Esophagus squamous epithelium (tissue), 5 donors: ENCODE measurements around the gene SMU1. TPM values are rescaled to one million over a fixed set of nuclear protein-coding genes. Genes with fewer than 3 reads are reported as not detected.
A peak's percentile ranks its signal among the peaks of the same experiment; 100 is the strongest.

Source experiments
- DNase-seq: peaks from one replicate; lab custom pipeline; 2025; lab: John Stamatoyannopoulos, UW
- H3K27ac ChIP-seq, 4 donors: fragments of 200-600 bp; sonication (generic); one replicate each; pipeline ENCODE4 v1.5.1; 2016 to 2019; ENCODE audit warnings: mild to moderate bottlenecking in 1 of 4
- H3K27me3 ChIP-seq, 4 donors: fragments of 200-600 bp; sonication (generic); 1 replicate in 3 of 4; 2 replicates in 1 of 4; pipeline versions ENCODE4 v1.5.1 to v1.6.0; 2017 to 2021; ENCODE audit warnings: antibody characterized with exemption in 1 of 4
- H3K36me3 ChIP-seq, 3 donors: fragments of 200-600 bp; sonication (generic); one replicate each; pipeline ENCODE4 v1.5.1; 2016 to 2019
- H3K4me1 ChIP-seq, 3 donors: fragments of 200-600 bp; sonication (generic); one replicate each; pipeline ENCODE4 v1.5.1; 2017 to 2019
- H3K4me3 ChIP-seq, 4 donors: fragments of 200-600 bp; sonication (generic); 1 replicate in 3 of 4; 2 replicates in 1 of 4; pipeline ENCODE4 v1.5.1; 2016 to 2019; ENCODE audit warnings: mild to moderate bottlenecking in 2 of 4, moderate library complexity in 1 of 4
- H3K9me3 ChIP-seq, 3 donors: fragments of 200-600 bp; sonication (generic); one replicate each; pipeline ENCODE4 v1.5.1; 2016 to 2019
- POLR2A ChIP-seq, 4 donors: fragments of 450-650 bp; IDR thresholded peaks; one replicate each; pipeline ENCODE4 v1.6.1; 2017; ENCODE audit warnings: antibody characterized with exemption in 4 of 4, mild to moderate bottlenecking in 4 of 4, moderate library complexity in 3 of 4
- WGBS, 2 donors: methylation state at CpG; one replicate each; pipeline ENCODE4 v1.1.5; 2018; 5-methylcytosine and 5-hydroxymethylcytosine counted together
- intact Hi-C: fragments of 100-400 bp; cut with DNase I; formaldehyde crosslinking; loops from one replicate; pipeline ENCODE4 v1.15.0; 2022
- total RNA-seq, 4 donors: library from RNA; depleted of rRNA; stranded (reverse); fragments of >200 nt; gene quantifications; one replicate each; pipeline ENCODE4 v1.1.0, GENCODE V29; 2016
- TF ChIP-seq, protein P1 (sequence below), 6 experiments: fragments of 450-650 bp in 4 of 6; fragments of 200-600 bp in 2 of 6; sonication (generic) in 2 of 6; IDR thresholded peaks; one replicate each; pipeline ENCODE4 v1.5.1; 2016 to 2019; ENCODE audit warnings: antibody characterized with exemption in 6 of 6, mild to moderate bottlenecking in 4 of 6, moderate library complexity in 4 of 6
- donor health status: DM: yes; HTN: yes; CAD: no.

The SMU1 gene
- total RNA-seq, 4 donors from 2014 or later: 9.4 to 19.1 (median 13.6) TPM

- H3K36me3 ChIP-seq: peaks cover 12 to 94% (median 20%) of the 10 kb centered on the region in 3 donors
- 89 to 92% methylated on average over 2 to 3 of the region's 3 CpGs for WGBS, 2 donors
Observed at GRCh38 chr9:33114746-33115145, 38.3 kb upstream of the SMU1 start.

DNA sequence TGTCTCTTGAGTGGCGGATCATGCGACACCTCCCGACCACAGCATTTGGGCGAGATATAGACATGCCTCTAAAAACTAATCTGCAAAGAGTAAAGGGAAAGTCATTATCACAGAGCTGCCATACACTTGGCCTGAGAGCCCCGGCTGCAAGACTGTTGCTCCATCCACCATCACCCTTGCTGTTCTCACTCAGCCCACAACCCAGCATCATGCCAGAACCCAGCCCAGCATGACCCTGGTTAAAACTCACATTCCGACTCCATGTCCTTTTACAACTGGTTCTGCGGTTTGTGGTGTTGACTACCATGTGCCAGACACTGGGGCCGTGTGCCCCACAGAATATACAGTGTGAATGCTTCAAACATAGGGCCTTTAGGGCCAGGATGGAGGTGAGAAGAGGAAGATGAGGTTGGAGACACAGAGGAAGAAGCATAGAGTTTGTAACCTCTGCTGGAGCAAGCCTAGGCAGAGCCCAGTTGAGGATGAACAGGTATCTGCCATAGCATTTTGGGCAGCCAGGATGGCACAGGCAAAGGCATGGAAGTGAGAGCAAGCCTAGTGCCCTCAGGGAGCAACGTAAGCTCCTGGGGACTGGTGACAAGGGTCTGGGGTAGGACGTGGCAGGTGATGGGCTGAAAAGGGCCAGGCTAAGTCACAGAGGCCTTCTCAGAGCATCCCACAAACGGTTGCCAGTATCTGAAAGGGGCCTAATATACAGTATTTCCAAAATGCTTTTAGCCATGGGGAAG is 37.5 kb upstream of the SMU1 start:
- DNase-seq: no peak
- 88 to 93% methylated on average over 11 of the region's 11 CpGs for WGBS, 2 donors
- TF ChIP-seq, protein P1, sequence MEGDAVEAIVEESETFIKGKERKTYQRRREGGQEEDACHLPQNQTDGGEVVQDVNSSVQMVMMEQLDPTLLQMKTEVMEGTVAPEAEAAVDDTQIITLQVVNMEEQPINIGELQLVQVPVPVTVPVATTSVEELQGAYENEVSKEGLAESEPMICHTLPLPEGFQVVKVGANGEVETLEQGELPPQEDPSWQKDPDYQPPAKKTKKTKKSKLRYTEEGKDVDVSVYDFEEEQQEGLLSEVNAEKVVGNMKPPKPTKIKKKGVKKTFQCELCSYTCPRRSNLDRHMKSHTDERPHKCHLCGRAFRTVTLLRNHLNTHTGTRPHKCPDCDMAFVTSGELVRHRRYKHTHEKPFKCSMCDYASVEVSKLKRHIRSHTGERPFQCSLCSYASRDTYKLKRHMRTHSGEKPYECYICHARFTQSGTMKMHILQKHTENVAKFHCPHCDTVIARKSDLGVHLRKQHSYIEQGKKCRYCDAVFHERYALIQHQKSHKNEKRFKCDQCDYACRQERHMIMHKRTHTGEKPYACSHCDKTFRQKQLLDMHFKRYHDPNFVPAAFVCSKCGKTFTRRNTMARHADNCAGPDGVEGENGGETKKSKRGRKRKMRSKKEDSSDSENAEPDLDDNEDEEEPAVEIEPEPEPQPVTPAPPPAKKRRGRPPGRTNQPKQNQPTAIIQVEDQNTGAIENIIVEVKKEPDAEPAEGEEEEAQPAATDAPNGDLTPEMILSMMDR (IDR thresholded peaks at IDR 0.05): no peak
- no peak for TF ChIP-seq POLR2A (IDR thresholded peaks at IDR 0.05)
- Histone ChIP-seq H3K9me3 (no peaks in the 10 kb centered on the region), H3K27ac (no peak overlapping the region), H3K4me1 (peaks cover 0 to 12% (median 8%) of the 10 kb centered on the region in 3 donors), H3K27me3 (no peaks in the 10 kb centered on the region), H3K36me3 (peaks cover 8 to 88% (median 20%) of the 10 kb centered on the region in 3 donors), H3K4me3 (no peak overlapping the region)
- intact Hi-C loops: no loop called here

More at GRCh38 chr9:33114746-33115145, 38.3 kb upstream of the SMU1 start:
- Histone ChIP-seq H3K4me3 (no peak overlapping the region), H3K9me3 (no peaks in the 10 kb centered on the region), H3K4me1 (peaks cover 0 to 12% (median 8%) of the 10 kb centered on the region in 3 donors), H3K27ac (no peak overlapping the region), H3K27me3 (no peaks in the 10 kb centered on the region)
- TF ChIP-seq, protein P1 (IDR thresholded peaks at IDR 0.05): no peak
- no peak for TF ChIP-seq POLR2A (IDR thresholded peaks at IDR 0.05)
- DNase-seq: no peak
- intact Hi-C loops: no loop called here

DNA sequence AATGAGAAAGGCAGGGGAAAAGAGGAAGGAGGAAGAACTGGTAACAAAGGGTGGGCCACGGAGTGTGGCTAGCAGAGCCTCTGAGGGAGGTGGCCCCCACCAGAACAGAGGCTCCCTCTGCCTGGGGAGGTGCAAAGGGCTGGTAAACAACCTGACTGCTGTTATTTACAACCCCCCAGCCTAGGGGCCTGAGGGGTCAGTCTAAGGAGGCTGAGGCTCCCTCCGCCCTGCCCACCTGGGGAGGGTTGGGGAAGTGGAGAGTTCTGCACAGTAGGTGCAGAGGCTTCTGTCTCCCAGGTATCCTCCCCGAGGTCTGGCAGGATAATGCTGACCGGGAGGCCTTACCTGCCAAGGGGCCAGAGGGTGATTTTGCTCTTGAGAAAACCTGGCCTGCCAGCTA is 35.6 kb upstream of the SMU1 start:
- H3K9me3 ChIP-seq: no peaks in the 10 kb centered on the region
- TF ChIP-seq, protein P1 (IDR thresholded peaks at IDR 0.05): no peak
- no peak for TF ChIP-seq POLR2A (IDR thresholded peaks at IDR 0.05)
- H3K4me3 ChIP-seq: no peak overlapping the region
- H3K4me1 ChIP-seq: peaks cover 9 to 15% (median 9%) of the 10 kb centered on the region in 3 donors
- DNase-seq: no peak
- intact Hi-C loops: no loop called here
- peak overlapping the region in 1 of 4 donors; percentile 9 for H3K27ac ChIP-seq
- 65 to 69% methylated on average over 4 of the region's 4 CpGs for WGBS, 2 donors
- peaks cover 8 to 71% (median 20%) of the 10 kb centered on the region in 3 donors for H3K36me3 ChIP-seq
- H3K27me3 ChIP-seq: no peaks in the 10 kb centered on the region

GRCh38 chr9:33111631-33112030 is 35.2 kb upstream of the SMU1 start:
- no peaks in the 10 kb centered on the region for H3K27me3 ChIP-seq
- no peak for TF ChIP-seq POLR2A (IDR thresholded peaks at IDR 0.05)
- TF ChIP-seq, protein P1 (IDR thresholded peaks at IDR 0.05): no peak
- peaks cover 8 to 66% (median 20%) of the 10 kb centered on the region in 3 donors for H3K36me3 ChIP-seq
- H3K4me3 ChIP-seq: no peak overlapping the region
- no peak for DNase-seq
- no peak overlapping the region for H3K27ac ChIP-seq
- H3K9me3 ChIP-seq: no peaks in the 10 kb centered on the region
- intact Hi-C loops: no loop called here
- WGBS, 2 donors: 80 to 86% methylated on average over 4 of the region's 5 CpGs
- peaks cover 11 to 17% (median 12%) of the 10 kb centered on the region in 3 donors for H3K4me1 ChIP-seq

DNA sequence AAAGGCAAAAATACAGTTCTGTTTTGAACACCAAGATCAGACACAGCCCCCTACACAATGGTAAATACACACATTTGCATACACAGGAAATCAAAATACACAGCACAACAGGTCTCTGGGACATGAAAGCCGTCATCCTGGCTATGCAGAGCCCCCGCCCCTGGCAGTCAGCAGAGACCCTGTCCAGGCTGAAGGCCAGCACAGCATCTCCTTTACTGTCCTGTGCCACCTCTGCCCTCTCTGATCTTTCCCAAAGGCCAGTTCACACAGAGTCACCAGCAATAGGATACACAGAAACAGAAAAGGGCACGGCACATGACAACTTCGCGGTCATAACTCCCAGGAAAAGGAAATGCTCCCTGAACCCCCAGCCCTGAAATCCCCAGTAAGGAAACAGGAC is 34.2 kb upstream of the SMU1 start:
- WGBS, 2 donors: 92 to 96% methylated on average over 2 to 4 of the region's 5 CpGs
- DNase-seq: no peak
- Histone ChIP-seq H3K4me3 (no peak overlapping the region), H3K36me3 (peaks cover 8 to 63% (median 19%) of the 10 kb centered on the region in 3 donors), H3K9me3 (no peaks in the 10 kb centered on the region), H3K27me3 (no peaks in the 10 kb centered on the region), H3K27ac (no peak overlapping the region), H3K4me1 (peaks cover 11 to 24% (median 12%) of the 10 kb centered on the region in 3 donors)
- intact Hi-C loops: no loop called here
- no peak for TF ChIP-seq POLR2A (IDR thresholded peaks at IDR 0.05)
